Ovary (tissue), 9 donors: ENCODE measurements around the gene UBAP1. TPM values are rescaled to one million over a fixed set of nuclear protein-coding genes. Genes with fewer than 3 reads are reported as not detected.
"Not testable (repeated sequence)": the region's sequence is repeated elsewhere in the genome, so short reads cannot be mapped to it uniquely, and the experiment has no call there.

Experiments used
- DNase-seq, 5 donors: peaks; one replicate each; pipeline ENCODE4 v3.0.0-alpha.2; 2019 to 2020
- H3K27ac ChIP-seq, 2 donors: fragments of 200-600 bp; one replicate each; pipeline versions ENCODE4 v1.5.1 to v1.8.0; 2019 to 2022
- H3K27me3 ChIP-seq: fragments of 200-600 bp; one replicate; pipeline ENCODE4 v1.8.0; 2022
- H3K36me3 ChIP-seq: fragments of 200-600 bp; sonication (generic); one replicate; pipeline ENCODE4 v1.5.1; 2019
- H3K4me1 ChIP-seq: one replicate; pipeline ENCODE4 v1.8.1; 2013; ENCODE audit warnings: mild to moderate bottlenecking, moderate library complexity; ENCODE audit not compliant: insufficient read depth
- H3K4me3 ChIP-seq: fragments of 200-600 bp; sonication (generic); one replicate; pipeline ENCODE4 v1.5.1; 2017
- H3K9me3 ChIP-seq, 2 donors: fragments of 200-600 bp in 1 of 2; sonication (generic) in 1 of 2; one replicate each; pipeline versions ENCODE4 v1.5.1 to v1.8.1; 2013 to 2019; ENCODE audit warnings: mild to moderate bottlenecking in 1 of 2, moderate library complexity in 1 of 2
- EP300 ChIP-seq: sonication (generic); formaldehyde crosslinking; IDR thresholded peaks from one replicate; pipeline ENCODE4 v1.6.1; 2017; ENCODE audit warnings: antibody characterized with exemption
- POLR2A ChIP-seq: fragments of 450-650 bp; IDR thresholded peaks from one replicate; pipeline ENCODE4 v1.6.1; 2017; ENCODE audit warnings: antibody characterized with exemption, mild to moderate bottlenecking, moderate library complexity
- WGBS, 3 donors: extraction: QIAGEN DNeasy Blood & Tissue Kit in 1 of 3; methylation state at CpG; one replicate each; pipeline versions ENCODE4 v1.1.5 to v1.1.7; 2013 to 2017; 5-methylcytosine and 5-hydroxymethylcytosine counted together
- intact Hi-C, 4 donors: fragments of 100-400 bp; cut with DNase I; formaldehyde crosslinking; loops; one replicate each; pipeline versions ENCODE4 v1.11.0 to v1.15.1; 2022 to 2023
- polyA plus RNA-seq, 2 donors: library from polyadenylated mRNA; stranded (reverse); fragments of 200-250 nt in 1 of 2; fragments of 350-450 nt in 1 of 2; fragmentation: Illumina TruSeq in 1 of 2; extraction: RNeasy Lipid Tissue Mini Kit (QIAGEN cat#74804) in 1 of 2; gene quantifications; one replicate each; pipeline ENCODE4 v1.2.3, GENCODE V29; 2013 to 2014
- total RNA-seq, 7 donors: library from RNA; depleted of rRNA in 2 of 7; stranded (reverse); fragments of >200 nt in 2 of 7; fragmentation: NEBNext Ultra II Directional in 3 of 7; extraction: Animal tissue kit (Norgen Biotek cat#: 25700) in 3 of 7; gene quantifications; one replicate each; pipeline versions ENCODE4 v1.1.0 to v1.2.4, GENCODE V29; 2016 to 2023
- TF ChIP-seq, protein P1 (sequence below), 3 donors: fragments of 450-650 bp in 2 of 3; fragments of 200-600 bp in 1 of 3; IDR thresholded peaks; one replicate each; pipeline versions ENCODE4 v1.5.1 to v1.8.0; 2016 to 2022; ENCODE audit warnings: antibody characterized with exemption in 3 of 3, mild to moderate bottlenecking in 1 of 3
- donor health status: DM: no; HTN: no; CAD: no; lungs with moderate emphysema.
- donor health status: DM: no; HTN: no; CAD: no.
- donor health status: Bipolar disorder and iron deficiency.
- donor health status: DM: yes; HTN: yes; CAD: no.
- donor health status: DM: no; HTN: no; CAD: no.
- donor health status: DM: yes; HTN: yes; CAD: no.

UBAP1 gene
- total and polyA plus RNA-seq, 9 donors, result 25.8 to 93.9 (median 44.8) TPM

GRCh38 chr9:34195143-34195542, 16.3 kb downstream of the UBAP1 start:
- Histone ChIP-seq H3K27ac (no peak overlapping the region), H3K9me3 (no peaks in the 10 kb centered on the region), H3K4me1 (peaks cover 17% of the 10 kb centered on the region), H3K27me3 (no peaks in the 10 kb centered on the region), H3K36me3 (no peaks in the 10 kb centered on the region), H3K4me3 (no peak overlapping the region)
- DNase-seq, result no peak
- TF ChIP-seq EP300 (no peak), POLR2A (no peak)
- TF ChIP-seq, protein P1, sequence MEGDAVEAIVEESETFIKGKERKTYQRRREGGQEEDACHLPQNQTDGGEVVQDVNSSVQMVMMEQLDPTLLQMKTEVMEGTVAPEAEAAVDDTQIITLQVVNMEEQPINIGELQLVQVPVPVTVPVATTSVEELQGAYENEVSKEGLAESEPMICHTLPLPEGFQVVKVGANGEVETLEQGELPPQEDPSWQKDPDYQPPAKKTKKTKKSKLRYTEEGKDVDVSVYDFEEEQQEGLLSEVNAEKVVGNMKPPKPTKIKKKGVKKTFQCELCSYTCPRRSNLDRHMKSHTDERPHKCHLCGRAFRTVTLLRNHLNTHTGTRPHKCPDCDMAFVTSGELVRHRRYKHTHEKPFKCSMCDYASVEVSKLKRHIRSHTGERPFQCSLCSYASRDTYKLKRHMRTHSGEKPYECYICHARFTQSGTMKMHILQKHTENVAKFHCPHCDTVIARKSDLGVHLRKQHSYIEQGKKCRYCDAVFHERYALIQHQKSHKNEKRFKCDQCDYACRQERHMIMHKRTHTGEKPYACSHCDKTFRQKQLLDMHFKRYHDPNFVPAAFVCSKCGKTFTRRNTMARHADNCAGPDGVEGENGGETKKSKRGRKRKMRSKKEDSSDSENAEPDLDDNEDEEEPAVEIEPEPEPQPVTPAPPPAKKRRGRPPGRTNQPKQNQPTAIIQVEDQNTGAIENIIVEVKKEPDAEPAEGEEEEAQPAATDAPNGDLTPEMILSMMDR (IDR thresholded peaks at IDR 0.05), result no peak
- 68 to 73% (median 73%) methylated on average over 1 of the region's 1 CpG for WGBS, 3 donors
- intact Hi-C loops, result no loop called here

GRCh38 chr9:34197286-34197685, 18.4 kb downstream of the UBAP1 start:
- H3K36me3 ChIP-seq, H3K27ac ChIP-seq, H3K27me3 ChIP-seq, H3K9me3 ChIP-seq, H3K4me3 ChIP-seq, DNase-seq, intact Hi-C loops: not testable (repeated sequence)
- H3K4me1 ChIP-seq, result peaks cover 13% of the 10 kb centered on the region
- WGBS, 3 donors, result 96 to 99% (median 98%) methylated on average over 4 of the region's 4 CpGs

- Histone ChIP-seq H3K36me3 (no peaks in the 10 kb centered on the region), H3K4me3 (no peak overlapping the region)
- intact Hi-C loops, result no loop called here
These were observed 19.2 kb downstream of the UBAP1 start for GRCh38 chr9:34197756-34198711.

GRCh38 chr9:34200092-34200491, 21.2 kb downstream of the UBAP1 start:
- Histone ChIP-seq H3K27me3 (no peaks in the 10 kb centered on the region), H3K4me3 (no peak overlapping the region), H3K9me3 (no peaks in the 10 kb centered on the region), H3K4me1 (peaks cover 15% of the 10 kb centered on the region), H3K36me3 (no peaks in the 10 kb centered on the region), H3K27ac (no peak overlapping the region)
- WGBS, 3 donors, result 70 to 79% (median 73%) methylated on average over 2 of the region's 2 CpGs
- TF ChIP-seq POLR2A (no peak), EP300 (no peak)
- TF ChIP-seq, protein P1 (IDR thresholded peaks at IDR 0.05), result no peak
- intact Hi-C loops, result loop anchor here in 1 of 4 donors (10.0 kb wide), 1 partner anchor 1045 kb away; no protein-coding TSS in a partner anchor
- DNase-seq, result no peak

More at GRCh38 chr9:34197756-34198711, 19.2 kb downstream of the UBAP1 start:
- H3K9me3 ChIP-seq, result no peaks in the 10 kb centered on the region
- peaks cover 11% of the 10 kb centered on the region for H3K4me1 ChIP-seq
- WGBS, 3 donors, result 77 to 89% (median 82%) methylated on average over 6 of the region's 6 CpGs
- TF ChIP-seq EP300 (no peak), POLR2A (no peak)
- TF ChIP-seq, protein P1 (IDR thresholded peaks at IDR 0.05), result no peak
- no peaks in the 10 kb centered on the region for H3K27me3 ChIP-seq
- H3K27ac ChIP-seq, result no peak overlapping the region
- DNase-seq, result no peak
